Activated T-helper 9 cell treated with anti-CD3 and anti-CD28 coated beads, Interleukin-2, amount 50 U/mL, for 16 hours (primary cell): ENCODE measurements around the gene KRTAP4-4.
"Not testable (repeated sequence)": the region's sequence is repeated elsewhere in the genome, so short reads cannot be mapped to it uniquely, and the experiment has no call there.

Experiments used
- DNase-seq: peaks from one replicate; pipeline ENCODE4 v3.0.0-alpha.2; 2020; ENCODE audit warnings: low read depth

Gene KRTAP4-4

DNA sequence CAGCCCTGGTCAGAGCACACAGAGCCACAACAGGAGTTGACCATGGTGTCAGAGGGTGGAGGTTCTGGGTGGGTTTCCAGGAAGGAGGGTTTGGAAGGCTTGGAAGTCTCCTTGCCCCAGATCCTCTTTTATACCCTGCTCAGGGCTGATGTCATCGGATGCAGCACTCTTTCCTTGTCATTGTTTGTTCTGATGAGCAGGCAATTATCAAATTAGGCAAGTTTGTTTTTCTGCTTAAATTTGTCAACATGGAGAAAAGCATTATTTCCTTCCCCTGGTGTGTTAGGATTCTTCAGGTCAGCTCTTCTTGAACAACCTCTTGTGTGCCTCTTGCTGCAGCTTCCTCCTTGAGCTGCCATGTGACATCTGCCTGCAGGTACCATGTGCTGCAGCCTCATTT, at the start of gene KRTAP4-4:
TSS of gene KRTAP4-4 (minus strand) at position 101 of the 400 bp plus-strand sequence. CDS start at position 44, 57 bp downstream.
- DNase-seq: no peak

DNA sequence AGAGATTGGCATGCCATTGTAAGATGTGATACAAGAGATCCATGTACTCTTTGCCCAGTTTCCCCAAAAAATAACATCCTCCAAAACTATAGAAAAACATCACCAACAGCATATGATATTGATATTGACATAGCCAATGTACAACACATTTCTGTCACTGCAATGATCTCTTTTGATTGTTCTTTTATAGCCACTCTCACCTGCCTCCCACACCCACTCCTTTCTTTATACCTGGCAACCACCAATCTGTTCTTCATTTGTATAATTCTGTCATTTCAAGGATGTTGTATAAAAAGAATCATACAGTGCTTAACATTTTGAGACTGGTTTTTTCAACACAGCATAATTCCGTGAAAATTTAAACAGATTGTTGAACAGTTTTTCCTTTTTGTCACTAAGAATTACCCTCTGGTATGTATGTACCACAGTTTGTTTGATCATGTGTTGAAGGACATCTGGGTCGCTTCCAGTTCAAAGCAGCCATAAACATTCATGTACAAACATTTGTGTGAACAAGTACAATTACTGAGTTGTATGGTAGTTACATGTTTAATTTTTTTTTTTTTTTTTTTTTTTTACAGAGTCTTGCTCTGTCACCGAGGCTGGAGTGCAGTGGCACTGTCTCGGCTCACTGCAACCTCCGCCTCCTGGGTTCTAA, 39.0 kb upstream of the KRTAP4-4 start:
- DNase-seq: no peak

DNA sequence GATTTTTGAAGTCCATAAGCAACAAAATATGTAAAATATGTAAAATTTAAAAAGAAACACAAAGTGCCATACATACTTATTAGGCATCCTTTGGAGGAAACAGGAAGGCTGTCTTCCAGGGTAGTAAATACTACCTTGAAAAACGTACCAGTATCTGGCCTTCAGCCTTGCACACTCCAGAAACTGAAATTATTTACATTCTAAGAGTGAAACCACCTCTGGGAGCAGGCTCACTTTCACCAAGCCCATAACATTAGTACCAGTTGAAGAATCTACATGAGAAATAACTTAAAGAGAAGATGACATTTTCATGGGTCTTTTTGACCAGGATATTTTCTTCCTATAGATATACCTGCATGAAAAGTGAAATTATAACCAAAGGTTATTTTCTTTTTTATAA, 35.5 kb upstream of the KRTAP4-4 start:
- no peak for DNase-seq

DNA sequence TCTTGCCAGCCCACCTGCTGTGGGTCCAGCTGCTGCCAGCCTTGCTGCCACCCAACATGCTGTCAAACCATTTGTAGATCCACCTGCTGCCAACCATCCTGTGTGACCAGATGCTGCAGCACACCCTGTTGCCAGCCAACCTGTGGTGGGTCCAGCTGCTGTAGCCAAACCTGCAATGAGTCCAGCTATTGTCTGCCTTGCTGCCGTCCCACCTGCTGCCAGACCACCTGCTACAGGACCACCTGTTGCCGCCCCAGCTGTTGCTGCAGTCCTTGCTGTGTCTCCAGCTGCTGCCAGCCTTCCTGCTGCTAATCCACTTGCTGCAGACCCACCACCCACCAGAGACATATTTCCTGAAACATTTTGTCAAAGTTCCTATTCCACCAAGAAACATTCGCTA, 29.8 kb upstream of the KRTAP4-4 start:
- no peak for DNase-seq

DNA sequence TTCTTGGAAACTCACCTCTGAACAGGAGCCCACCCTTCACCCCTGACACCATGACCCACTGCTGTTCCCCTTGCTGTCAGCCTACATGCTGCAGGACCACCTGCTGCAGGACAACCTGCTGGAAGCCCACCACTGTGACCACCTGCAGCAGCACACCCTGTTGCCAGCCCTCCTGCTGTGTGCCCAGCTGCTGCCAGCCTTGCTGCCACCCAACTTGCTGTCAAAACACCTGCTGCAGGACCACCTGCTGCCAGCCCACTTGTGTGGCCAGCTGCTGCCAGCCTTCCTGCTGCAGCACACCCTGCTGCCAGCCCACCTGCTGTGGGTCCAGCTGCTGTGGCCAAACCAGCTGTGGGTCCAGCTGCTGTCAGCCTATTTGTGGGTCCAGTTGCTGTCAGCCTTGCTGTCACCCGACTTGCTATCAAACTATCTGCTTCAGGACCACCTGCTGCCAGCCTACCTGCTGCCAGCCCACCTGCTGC, 29.3 kb upstream of the KRTAP4-4 start, which contains the start of gene KRTAP9-1:
TSS of gene KRTAP9-1 (plus strand) at position 51 of the 482 bp plus-strand sequence. CDS start at position 51, 0 bp downstream.
- not testable (repeated sequence) for DNase-seq

DNA sequence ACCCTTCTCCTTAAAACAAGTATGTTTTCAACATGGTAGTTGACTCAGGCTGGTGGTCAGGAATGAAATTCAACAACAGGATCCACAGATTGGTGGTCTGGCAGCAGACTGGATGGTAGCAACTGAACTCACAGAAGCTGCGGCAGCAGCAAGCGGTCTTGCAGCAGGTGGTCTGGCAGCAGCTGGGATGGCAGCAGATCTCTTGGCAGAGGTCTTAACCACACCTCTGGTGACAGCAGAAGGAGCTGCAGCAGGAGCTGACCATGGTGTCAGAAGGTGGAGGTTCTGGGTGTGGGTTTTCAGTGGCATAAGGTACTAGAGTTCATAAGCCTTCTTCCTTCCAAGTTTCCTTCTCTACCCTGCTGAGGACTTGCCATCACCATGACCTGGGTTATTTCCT, 26.3 kb upstream of the KRTAP4-4 start:
- DNase-seq: no peak

DNA sequence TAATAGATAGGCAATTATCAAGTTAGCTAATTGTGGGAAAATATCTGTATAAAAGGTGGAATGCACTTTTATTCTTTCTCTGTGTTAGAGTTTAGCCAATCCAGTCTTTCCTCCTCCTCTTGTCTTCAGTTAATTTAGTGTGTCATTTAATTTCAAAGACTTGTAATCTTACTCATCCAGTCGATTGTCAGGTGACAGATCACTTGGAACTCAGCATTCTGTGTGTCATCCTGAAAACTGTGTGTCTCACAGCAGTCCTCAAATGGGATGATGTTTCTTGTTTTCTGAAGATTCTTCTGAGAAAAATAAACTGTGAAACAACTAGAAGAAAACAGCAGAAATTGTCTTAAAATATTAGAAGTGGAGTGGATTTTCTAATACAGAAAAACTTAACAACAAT, 24.5 kb upstream of the KRTAP4-4 start:
- DNase-seq: no peak

DNA sequence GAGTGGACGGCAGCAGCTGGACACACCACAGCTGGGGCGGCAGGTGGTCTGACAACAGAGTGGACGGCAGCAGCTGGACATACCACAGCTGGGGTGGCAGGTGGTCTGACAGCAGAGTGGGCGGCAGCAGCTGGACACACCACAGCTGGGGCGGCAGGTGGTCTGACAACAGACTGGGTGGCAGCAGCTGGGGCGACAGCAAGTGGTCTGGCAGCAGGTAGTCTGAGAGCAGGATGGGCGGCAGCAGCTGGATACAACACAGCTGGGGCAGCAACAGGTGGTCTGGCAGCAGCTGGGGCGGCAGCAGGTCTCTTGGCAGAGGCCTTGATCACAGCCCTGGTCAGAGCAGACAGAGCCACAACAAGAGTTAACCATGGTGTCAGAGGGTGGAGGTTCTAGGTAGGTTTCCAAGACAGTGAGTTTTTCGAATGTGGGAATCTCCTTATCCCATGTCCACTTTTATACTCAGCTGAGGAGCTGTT, 24.0 kb upstream of the KRTAP4-4 start, which contains the start of gene KRTAP4-1:
TSS of gene KRTAP4-1 (minus strand) at position 432 of the 482 bp plus-strand sequence. CDS start at position 375, 57 bp downstream.
- no peak for DNase-seq

DNA sequence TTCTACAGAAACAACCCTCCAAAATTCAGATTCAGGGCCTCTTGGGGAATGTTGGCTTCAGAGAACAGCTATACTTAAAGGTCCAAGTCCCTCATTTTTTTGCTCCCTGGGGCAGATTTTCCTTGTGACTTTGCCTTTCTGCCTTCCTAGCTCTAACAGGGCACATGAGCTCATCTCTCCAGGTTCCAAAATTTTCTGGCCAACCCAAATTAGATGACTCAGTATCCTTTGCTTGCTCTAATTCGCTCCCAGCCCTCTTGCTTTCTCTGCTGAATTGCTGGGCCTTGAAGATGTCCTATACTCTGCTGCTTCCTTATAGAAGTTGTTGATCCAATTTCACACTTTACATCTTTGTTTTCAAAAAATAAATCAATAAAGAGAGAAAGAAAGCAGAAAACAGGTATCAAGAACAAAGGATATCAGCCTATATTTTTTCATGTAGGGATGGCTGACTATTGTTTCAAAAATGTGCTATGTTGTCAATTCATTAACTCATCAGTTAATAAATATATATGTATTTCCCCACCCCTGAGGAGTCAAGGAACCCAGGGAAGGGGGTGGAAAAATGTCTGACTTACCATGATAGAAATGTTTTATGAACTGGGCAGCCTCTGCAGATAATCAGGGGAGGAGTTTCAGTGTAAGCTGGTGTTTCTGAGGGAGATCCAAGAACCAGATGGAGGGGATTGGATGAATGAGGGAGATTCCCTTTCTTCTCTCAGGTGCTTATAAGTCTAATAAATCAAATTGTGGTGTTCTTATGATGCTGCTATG, 18.5 kb upstream of the KRTAP4-4 start:
- no peak for DNase-seq

DNA sequence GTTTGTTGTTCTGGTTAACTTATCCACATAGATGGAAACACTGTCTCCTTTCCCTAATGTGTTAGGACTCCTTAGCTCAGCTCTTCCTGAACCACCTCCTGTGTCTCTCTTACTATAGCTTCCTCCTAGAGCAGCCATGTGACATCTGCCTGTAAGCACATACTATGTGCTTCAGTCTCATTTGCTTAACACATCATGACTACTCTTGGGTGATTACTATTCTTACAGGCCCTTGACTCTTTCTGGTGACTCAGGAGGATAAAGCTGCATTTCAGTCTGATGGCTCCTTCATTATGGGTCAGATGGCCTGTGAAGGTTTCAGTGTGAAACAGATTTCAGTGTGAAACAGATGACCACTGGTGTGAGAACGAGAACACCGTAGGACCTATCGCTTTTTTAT, 17.8 kb upstream of the KRTAP4-4 start:
- DNase-seq: no peak

DNA sequence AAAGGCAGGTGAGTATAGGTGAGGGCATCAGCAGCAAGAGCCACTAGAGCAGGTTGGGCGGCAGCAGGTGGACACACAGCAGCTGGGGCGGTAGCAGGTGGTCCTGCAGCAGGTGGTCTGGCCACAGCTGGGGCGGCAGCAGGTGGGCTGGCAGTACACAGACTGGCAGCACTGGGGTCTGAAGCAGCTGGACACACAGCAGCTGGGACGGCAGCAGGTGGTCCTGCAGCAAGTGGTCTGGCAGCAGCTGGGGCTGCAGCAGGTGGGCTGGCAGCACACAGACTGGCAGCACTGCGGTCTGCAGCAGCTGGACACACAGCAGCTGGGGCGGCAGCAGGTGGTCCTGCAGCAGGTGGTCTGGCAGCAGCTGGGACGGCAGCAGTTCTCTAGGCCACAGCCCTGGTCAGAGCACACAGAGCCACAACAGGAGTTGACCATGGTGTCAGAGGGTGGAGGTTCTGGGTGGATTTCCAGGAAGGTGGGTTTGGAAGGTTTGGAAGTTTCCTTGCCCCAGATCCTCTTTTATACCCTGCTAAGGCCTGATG, 17.3 kb upstream of the KRTAP4-4 start, which contains the start of gene KRTAP4-2:
TSS of gene KRTAP4-2 (minus strand) at position 495 of the 545 bp plus-strand sequence. CDS start at position 438, 57 bp downstream.
- DNase-seq: no peak

DNA sequence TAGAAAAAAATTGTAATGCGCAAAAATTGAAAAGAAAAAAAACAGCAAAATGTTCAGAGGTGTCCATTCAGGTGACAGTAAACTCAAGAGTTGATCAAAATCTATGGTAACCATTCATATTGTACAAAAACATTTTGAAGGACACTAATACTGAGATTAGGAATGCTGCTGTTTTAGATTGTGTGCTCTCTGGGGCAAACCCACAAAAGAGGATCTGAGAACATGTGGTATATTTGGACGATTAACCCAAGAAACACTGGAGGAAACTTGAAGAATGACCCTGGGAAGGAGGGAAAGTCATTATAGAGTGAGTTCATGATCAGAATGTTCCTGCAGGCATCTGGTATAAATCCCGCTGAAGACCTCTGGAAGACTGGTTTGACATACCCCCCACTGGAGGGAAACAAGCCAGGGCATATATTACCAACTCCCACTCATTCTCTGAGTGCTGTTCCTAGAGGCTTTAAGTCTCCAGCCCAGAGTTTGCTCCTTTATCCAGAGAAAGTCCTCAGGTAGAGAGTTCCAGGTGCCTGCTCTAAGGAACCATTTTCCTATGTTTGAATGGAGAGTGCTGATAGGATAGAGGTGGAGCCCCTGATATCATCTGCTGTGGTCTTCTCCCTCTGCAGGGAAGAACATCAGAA, 16.3 kb upstream of the KRTAP4-4 start:
- no peak for DNase-seq

DNA sequence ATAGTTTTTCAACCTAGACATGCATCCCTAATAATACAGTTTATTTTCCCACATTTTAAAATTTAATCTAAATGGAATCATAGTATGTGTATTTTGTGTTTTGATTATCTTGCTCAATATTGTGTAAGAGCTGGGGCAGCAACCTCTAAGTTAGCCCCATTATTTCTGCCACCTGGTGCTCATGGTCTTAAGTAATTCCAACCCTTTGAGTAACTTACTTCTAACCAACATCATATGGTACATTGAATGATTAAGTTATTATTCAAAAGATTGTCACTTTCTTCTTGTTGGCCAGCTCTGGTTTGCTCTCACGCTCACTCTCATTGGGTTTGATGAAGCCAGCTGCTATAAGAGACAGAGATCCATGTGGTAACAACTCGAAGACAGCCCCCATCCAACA, 11.3 kb upstream of the KRTAP4-4 start:
- DNase-seq: no peak

DNA sequence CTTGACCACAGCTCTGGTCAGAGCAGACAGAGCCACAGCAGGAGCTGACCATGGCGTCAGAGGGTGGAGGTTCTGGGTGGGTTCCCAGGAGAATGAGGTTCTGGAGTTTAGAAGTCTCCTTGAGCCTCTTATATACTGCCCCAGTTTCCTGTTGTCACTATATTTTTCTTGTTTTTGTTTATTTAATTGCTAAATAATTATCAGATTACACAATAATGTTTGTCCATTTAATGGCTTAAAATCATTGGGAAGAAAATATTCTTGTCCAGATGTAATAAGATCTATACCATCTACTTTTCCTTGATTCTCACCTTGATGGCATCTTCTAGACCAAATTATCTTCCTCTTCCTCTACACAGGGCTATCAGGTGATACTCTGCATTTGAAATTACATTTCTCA, 7.6 kb upstream of the KRTAP4-4 start, which contains the start of gene KRTAP4-3:
TSS of gene KRTAP4-3 (minus strand) at position 101 of the 400 bp plus-strand sequence. CDS start at position 52, 49 bp downstream.
- DNase-seq: no peak

DNA sequence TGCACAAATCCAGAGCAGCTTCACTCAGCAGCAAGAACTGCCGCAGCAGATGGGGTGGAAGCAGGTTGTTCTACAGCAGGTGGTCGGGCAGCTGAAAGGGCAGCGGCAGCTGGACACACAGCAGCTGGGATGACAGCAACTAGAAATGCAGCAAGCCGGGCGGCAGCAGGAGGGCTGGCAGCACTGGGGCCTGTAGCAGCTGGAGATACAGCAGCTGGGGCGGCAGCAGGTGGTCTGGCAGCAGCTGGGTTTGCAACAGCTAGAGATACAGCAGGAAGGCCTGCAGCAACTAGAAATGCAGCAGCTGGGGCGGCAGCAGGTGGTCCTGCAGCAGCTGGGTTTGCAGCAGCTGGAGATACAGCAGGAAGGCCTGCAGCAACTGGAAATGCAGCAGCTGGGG, 7.0 kb upstream of the KRTAP4-4 start:
- no peak for DNase-seq

DNA sequence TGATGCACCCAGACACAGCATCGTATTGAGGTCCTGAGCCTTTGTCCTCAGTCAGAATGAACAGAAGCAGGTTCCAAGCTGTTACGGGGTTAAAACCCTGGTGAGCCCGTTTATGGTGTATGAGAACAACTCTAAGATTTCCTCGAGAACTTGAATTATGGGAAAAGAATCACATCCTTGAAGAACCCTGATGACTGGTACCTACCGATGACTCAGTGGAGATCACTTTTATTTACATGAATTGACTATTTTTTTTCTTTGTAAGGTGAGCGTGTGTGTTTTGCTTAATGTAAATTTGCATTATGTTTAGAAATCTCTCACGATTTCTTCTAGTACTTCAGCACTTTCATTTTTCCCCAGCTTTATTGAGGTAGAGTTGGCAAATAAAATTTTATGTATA, 3.3 kb upstream of the KRTAP4-4 start:
- DNase-seq: no peak

DNA sequence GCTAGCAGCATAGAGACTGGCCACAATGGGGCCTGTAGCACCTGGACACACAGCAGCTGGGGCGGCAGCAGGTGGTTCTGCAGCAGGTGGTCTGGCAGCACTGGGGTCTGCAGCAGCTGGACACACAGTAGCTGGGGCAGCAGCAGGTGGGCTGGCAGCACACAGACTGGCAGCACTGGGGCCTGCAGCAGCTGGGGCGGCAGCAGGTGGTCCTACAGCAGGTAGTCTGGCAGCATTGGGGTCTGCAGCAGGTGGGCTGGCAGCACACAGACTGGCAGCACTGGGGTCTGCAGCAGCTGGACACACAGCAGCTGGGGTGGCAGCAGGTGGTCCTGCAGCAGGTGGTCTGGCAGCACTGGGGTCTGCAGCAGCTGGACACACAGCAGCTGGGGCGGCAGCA, 358 bp downstream of the KRTAP4-4 start:
- DNase-seq: not testable (repeated sequence)

DNA sequence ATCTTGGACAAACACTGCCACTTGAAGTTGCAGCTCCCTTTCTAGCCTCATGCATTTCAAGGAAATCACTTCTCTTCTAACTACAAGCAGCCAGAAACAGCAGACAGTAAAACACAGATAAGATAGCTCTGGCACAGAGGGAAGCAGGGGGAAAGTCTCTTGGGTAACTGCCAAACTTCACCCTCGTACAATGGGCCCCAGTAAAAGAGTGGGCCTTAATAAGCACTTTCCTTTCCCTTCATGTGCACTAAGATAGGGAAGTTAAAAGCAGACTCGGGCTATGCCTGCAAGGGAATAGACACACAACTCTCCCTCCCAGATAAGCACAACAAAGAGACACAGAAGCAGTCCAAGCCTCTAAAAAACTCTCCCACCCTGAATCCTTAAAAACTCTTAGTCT, 6.7 kb downstream of the KRTAP4-4 start:
- DNase-seq: no peak

DNA sequence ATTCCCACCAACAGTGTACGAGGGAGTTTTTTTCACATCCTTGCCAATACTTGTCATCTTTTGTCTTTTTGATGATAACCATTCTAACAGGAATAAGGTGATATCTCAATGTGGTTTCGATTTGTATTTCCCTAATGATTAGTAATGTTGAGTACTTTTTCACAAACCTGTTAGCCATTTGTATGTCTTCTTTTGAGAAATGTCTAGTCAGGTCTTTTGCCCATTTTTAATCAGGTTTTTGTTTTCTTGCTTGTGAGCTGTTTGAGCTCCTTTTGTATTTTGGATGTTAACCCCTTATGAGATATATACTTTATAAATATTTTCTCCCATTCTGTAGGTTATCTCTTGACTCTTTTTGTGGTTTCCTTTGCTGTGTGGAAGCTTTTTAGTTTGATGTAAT, 9.0 kb downstream of the KRTAP4-4 start:
- DNase-seq: no peak

DNA sequence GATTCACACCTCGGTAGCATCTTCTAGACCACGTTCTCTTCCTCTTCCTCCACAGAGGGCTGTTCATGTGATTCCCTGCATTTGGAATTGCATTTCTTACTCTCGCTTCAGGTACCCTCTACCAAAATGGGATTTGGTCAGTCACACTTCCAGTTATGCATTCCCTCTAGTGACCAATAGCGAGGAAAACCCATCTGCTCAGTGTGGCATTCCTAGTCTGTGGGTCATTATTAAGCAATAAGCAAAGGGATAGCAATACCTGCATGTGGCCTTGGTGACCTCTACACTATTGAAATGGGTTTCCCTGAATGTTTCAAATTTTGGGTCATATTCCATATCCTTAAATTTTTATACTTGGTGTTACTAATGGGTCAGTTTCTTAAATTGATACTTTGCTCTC, 10.5 kb downstream of the KRTAP4-4 start:
- no peak for DNase-seq

DNA sequence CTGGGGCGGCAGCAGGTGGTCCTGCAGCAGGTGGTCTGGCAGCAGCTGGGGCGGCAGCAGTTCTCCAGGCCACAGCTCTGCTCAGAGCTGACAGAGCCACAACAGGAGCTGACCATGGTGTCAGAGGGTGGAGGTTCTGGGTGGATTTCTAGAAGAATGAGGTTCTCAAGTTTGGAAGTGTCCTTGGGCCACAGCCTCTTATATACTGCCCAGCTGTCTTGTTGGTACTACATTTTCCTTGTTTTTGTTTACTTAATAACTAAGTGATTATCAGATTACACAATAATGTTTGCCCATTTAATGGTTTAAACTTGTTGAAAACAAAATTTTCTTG, 10.9 kb downstream of the KRTAP4-4 start, which contains the start of gene KRTAP4-5:
TSS of gene KRTAP4-5 (minus strand) at position 174 of the 334 bp plus-strand sequence. CDS start at position 116, 58 bp downstream.
- no peak for DNase-seq
